Pancreas (tissue), 10 donors: Measurements from ENCODE around the gene AMMECR1L. TPM values are rescaled to one million over a fixed set of nuclear protein-coding genes. Genes with fewer than 3 reads are reported as not detected.

Experiments
- ATAC-seq, 4 donors: fragments of 200-7000 bp; cut with Tn5 transposase; one replicate each; pipeline versions ENCODE4 v1.8.0 to v1.9.1; 2020; ENCODE audit warnings: mild to moderate bottlenecking in 4 of 4, moderate library complexity in 4 of 4
- DNase-seq, 6 donors: peaks; one replicate each; pipeline ENCODE4 v3.0.0-alpha.2; 2020
- FAIRE-seq: peaks from 2 replicates; lab custom pipeline; 2012; peaks lifted over from hg19 to GRCh38; lab: Jason Lieb, UNC
- H3K27ac ChIP-seq, 4 donors: fragments of 200-600 bp; sonication (generic); 1 replicate in 3 of 4; 2 replicates in 1 of 4; pipeline versions ENCODE4 v1.5.0 to v1.8.0; 2020
- H3K27me3 ChIP-seq, 4 donors: fragments of 200-600 bp; one replicate each; pipeline ENCODE4 v1.8.0; 2021
- H3K36me3 ChIP-seq, 3 donors: fragments of 200-600 bp; sonication (generic) in 1 of 3; one replicate each; pipeline versions ENCODE4 v1.5.0 to v1.8.0; 2020 to 2021
- H3K4me1 ChIP-seq, 3 donors: fragments of 200-600 bp; one replicate each; pipeline ENCODE4 v1.8.0; 2021
- H3K4me3 ChIP-seq, 4 donors: fragments of 200-600 bp; sonication (generic) in 2 of 4; one replicate each; pipeline versions ENCODE4 v1.5.0 to v1.8.0; 2020 to 2021
- H3K9me3 ChIP-seq, 4 donors: fragments of 200-600 bp; one replicate each; pipeline ENCODE4 v1.8.0; 2021
- WGBS, 2 donors: extraction: QIAGEN DNeasy Blood & Tissue Kit; methylation state at CpG; one replicate each; pipeline ENCODE4 v1.1.7; 2013; 5-methylcytosine and 5-hydroxymethylcytosine counted together
- intact Hi-C, 3 donors: fragments of 100-400 bp; cut with DNase I; formaldehyde crosslinking; loops; one replicate each; pipeline versions ENCODE4 v1.11.1 to v1.14.2; 2022
- polyA plus RNA-seq, 2 donors: library from polyadenylated mRNA; stranded (reverse); fragments of 200-250 nt; gene quantifications; one replicate each; pipeline ENCODE4 v1.2.3, GENCODE V29; 2013
- total RNA-seq, 6 donors: library from RNA; stranded (reverse); fragmentation: NEBNext Ultra II Directional in 4 of 6; extraction: Animal tissue kit (Norgen Biotek cat#: 25700) in 4 of 6; gene quantifications; one replicate each; pipeline versions ENCODE4 v1.2.1 to v1.2.4, GENCODE V29; 2021 to 2023
- TF ChIP-seq, protein P1 (sequence below), 4 donors: fragments of 200-600 bp; sonication (generic) in 3 of 4; IDR thresholded peaks; one replicate each; pipeline versions ENCODE4 v1.5.0 to v1.8.0; 2021; ENCODE audit warnings: antibody characterized with exemption in 4 of 4
- donor health status: healthy with polysubstance abuse.
- donor health status: DM: no; HTN: no; CAD: no; lungs with moderate emphysema.
- donor health status: DM: no; HTN: no; CAD: no.
- donor health status: control.
- donor health status: control.
- donor health status: Bipolar disorder and iron deficiency.
- donor health status: DM: yes; HTN: yes; CAD: no.
- donor health status: DM: no; HTN: no; CAD: no.
- donor health status: DM: no; HTN: no; CAD: no.
- donor health status: DM: yes; HTN: yes; CAD: no.

Gene AMMECR1L
- total and polyA plus RNA-seq, 8 donors, result 5.1 to 8.9 (median 6.0) TPM

DNA sequence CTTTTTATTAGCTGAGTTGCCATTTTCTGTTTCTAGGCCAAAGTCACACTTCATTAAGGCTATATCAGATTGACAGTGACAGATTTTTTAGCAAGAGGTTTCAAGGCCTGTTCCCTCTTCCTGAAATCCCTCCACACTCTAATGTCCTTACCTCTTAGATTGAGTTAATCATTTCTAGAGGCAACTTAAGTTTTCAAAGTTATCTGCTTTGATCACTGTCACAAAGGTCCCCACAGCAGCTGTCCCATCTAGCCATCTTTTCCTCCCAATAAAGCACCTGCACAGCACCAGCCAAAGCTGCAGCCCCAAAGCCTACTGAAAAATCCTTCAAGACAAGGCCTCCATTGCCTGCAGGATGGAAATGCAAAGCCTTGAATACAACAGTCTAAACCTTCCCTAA is 13.4 kb downstream of the AMMECR1L start:
- Histone ChIP-seq H3K27ac (no peak overlapping the region), H3K9me3 (no peaks in the 10 kb centered on the region), H3K4me3 (no peak overlapping the region), H3K27me3 (no peaks in the 10 kb centered on the region), H3K4me1 (no peaks in the 10 kb centered on the region), H3K36me3 (peaks cover 0 to 53% (median 12%) of the 10 kb centered on the region in 3 donors)
- TF ChIP-seq, protein P1, sequence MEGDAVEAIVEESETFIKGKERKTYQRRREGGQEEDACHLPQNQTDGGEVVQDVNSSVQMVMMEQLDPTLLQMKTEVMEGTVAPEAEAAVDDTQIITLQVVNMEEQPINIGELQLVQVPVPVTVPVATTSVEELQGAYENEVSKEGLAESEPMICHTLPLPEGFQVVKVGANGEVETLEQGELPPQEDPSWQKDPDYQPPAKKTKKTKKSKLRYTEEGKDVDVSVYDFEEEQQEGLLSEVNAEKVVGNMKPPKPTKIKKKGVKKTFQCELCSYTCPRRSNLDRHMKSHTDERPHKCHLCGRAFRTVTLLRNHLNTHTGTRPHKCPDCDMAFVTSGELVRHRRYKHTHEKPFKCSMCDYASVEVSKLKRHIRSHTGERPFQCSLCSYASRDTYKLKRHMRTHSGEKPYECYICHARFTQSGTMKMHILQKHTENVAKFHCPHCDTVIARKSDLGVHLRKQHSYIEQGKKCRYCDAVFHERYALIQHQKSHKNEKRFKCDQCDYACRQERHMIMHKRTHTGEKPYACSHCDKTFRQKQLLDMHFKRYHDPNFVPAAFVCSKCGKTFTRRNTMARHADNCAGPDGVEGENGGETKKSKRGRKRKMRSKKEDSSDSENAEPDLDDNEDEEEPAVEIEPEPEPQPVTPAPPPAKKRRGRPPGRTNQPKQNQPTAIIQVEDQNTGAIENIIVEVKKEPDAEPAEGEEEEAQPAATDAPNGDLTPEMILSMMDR (IDR thresholded peaks at IDR 0.05), result no peak
- no peak for FAIRE-seq
- DNase-seq, result no peak
- intact Hi-C loops, result no loop called here
- no peak for ATAC-seq

DNA sequence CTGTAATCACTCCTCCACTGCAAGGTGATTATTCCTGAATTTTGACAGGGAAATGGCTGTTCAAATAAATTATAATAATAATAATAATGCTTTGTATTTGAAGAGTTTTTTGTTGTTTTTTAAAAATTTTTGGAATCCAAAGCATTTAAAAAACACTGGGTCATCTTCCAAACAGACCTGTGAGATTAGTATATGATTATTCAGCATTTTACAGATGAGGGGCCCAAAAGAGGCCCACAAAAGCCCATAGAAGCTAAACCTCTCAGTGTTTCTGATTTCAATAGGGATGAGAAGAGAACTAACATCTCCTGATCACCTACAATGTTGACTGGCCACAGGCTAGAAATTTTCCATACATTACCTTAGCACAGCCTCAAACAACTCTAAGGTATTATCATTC is 19.8 kb downstream of the AMMECR1L start:
- H3K4me3 ChIP-seq, result no peak overlapping the region
- H3K4me1 ChIP-seq, result no peaks in the 10 kb centered on the region
- DNase-seq (no peak), ATAC-seq (no peak), FAIRE-seq (no peak)
- TF ChIP-seq, protein P1 (IDR thresholded peaks at IDR 0.05), result no peak
- H3K27me3 ChIP-seq, result no peaks in the 10 kb centered on the region
- peaks cover 5 to 65% (median 23%) of the 10 kb centered on the region in 3 donors for H3K36me3 ChIP-seq
- no peaks in the 10 kb centered on the region for H3K9me3 ChIP-seq
- intact Hi-C loops, result no loop called here
- no peak overlapping the region for H3K27ac ChIP-seq

DNA sequence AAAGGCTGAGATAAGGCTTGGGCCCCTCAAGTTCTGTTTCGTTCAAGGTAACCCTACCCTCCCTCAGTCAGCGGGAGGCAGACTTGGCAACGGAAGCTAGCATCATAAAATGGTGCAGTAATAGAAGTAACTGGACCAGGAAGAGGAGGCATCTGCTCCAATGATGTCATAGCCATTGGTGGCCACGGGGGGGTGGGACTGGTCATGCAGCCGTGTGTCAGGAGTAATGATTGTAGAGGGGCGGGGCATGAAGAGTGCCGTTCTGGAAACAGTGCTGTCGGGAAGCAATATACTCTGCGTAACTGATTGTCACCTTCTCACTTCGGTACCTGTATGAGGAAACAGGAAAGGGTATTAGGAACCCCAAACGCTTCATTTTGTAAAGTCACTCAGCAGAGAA is 20.9 kb downstream of the AMMECR1L start:
- H3K4me3 ChIP-seq, result no peak overlapping the region
- H3K27ac ChIP-seq, result no peak overlapping the region
- peak in 2 of 4 donors; percentile 24 to 41 for ATAC-seq
- FAIRE-seq, result no peak
- peaks cover 5 to 56% (median 18%) of the 10 kb centered on the region in 3 donors for H3K36me3 ChIP-seq
- no peaks in the 10 kb centered on the region for H3K9me3 ChIP-seq
- 66 to 71% methylated on average over 11 of the region's 11 CpGs for WGBS, 2 donors
- intact Hi-C loops, result no loop called here
- H3K27me3 ChIP-seq, result no peaks in the 10 kb centered on the region
- H3K4me1 ChIP-seq, result peaks cover 2 to 8% (median 3%) of the 10 kb centered on the region in 3 donors
- DNase-seq, result no peak
- TF ChIP-seq, protein P1 (IDR thresholded peaks at IDR 0.05), result no peak

DNA sequence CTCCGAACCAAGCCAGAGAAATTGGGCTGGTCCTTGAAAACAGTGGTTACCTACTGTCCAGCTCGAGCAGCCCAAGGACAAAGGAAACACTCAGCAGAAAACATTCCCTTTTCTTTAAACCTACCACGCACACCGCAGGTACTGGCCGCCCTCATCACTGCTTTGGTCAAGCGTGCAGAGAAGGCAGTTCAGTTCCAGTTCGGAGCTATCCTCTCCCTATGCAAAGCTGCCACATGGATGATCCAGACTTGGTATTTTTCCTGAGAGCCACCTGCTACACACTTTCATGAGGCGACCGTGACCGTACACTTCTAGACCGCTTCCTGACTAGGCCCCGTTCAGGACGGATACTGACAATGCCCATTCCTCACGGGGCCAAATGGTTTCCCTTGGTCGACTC is 23.5 kb downstream of the AMMECR1L start:
- H3K4me3 ChIP-seq, result no peak overlapping the region
- TF ChIP-seq, protein P1 (IDR thresholded peaks at IDR 0.05), result no peak
- no peaks in the 10 kb centered on the region for H3K27me3 ChIP-seq
- 89% methylated on average over 15 of the region's 15 CpGs for WGBS, 2 donors
- no peak overlapping the region for H3K27ac ChIP-seq
- ATAC-seq (no peak), FAIRE-seq (no peak), DNase-seq (no peak)
- intact Hi-C loops, result no loop called here
- no peaks in the 10 kb centered on the region for H3K9me3 ChIP-seq
- H3K36me3 ChIP-seq, result peaks cover 5 to 34% (median 18%) of the 10 kb centered on the region in 3 donors
- peaks cover 7 to 14% (median 7%) of the 10 kb centered on the region in 3 donors for H3K4me1 ChIP-seq

DNA sequence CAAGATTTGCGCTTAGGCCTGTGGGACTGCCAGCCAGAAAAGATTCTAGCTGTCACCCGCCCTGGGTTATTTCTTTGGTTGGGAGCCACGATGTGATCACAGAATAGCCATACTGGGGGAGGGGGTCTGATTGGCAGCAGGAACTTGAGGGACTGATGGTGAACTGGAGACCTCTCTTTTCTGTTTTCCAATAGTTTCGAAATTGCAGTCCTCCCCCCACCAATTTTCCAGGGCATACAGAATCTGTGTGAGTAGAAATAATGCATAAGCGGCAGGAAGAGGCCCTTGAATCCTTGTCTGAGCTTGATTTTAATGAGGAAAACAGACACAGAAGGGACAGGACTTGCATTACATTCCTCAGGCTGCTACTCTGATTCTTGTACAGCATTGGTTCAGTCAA is 25.6 kb downstream of the AMMECR1L start:
- DNase-seq, result no peak
- 30 to 34% methylated on average over 5 of the region's 5 CpGs for WGBS, 2 donors
- Histone ChIP-seq H3K27ac (peak overlapping the region in 1 of 4 donors; percentile 13), H3K9me3 (no peaks in the 10 kb centered on the region), H3K4me1 (peaks cover 13 to 25% (median 15%) of the 10 kb centered on the region in 3 donors), H3K4me3 (no peak overlapping the region), H3K36me3 (peaks cover 5 to 14% (median 8%) of the 10 kb centered on the region in 3 donors), H3K27me3 (no peaks in the 10 kb centered on the region)
- no peak for FAIRE-seq
- TF ChIP-seq, protein P1 (IDR thresholded peaks at IDR 0.05), result no peak
- ATAC-seq, result no peak
- intact Hi-C loops, result no loop called here
